NCI-H2196 (cell line): Measurements from ENCODE around the gene ADH7.

ENCODE experiments used
- DNase-seq: peaks from one replicate; lab custom pipeline; 2025; ENCODE audit not compliant: unreplicated experiment; lab: John Stamatoyannopoulos, UW

ADH7 gene

GRCh38 chr4:99435154-99435553 is at the start of gene ADH7:
Gene ADH7, minus strand, starts transcription at chr4:99435342. Its CDS starts 109 bp downstream, at chr4:99435233.
- no peak for DNase-seq

GRCh38 chr4:99483636-99484035 is 48.5 kb upstream of the ADH7 start:
- no peak for DNase-seq

GRCh38 chr4:99473131-99473530 is 38.0 kb upstream of the ADH7 start:
- DNase-seq: no peak

GRCh38 chr4:99471896-99472295 is 36.8 kb upstream of the ADH7 start:
- DNase-seq: no peak

GRCh38 chr4:99471349-99471748 is 36.2 kb upstream of the ADH7 start:
- DNase-seq: no peak

- no peak for DNase-seq
Observed at GRCh38 chr4:99468889-99469288, 33.7 kb upstream of the ADH7 start.

- no peak for DNase-seq
Observed at GRCh38 chr4:99467887-99468286, 32.7 kb upstream of the ADH7 start.

- no peak for DNase-seq
Observed at GRCh38 chr4:99463566-99463965, 28.4 kb upstream of the ADH7 start.

GRCh38 chr4:99462875-99463464 is 27.8 kb upstream of the ADH7 start:
- peak; percentile 1 for DNase-seq

- no peak for DNase-seq
Observed at GRCh38 chr4:99461623-99462401, 26.7 kb upstream of the ADH7 start.

GRCh38 chr4:99459546-99460042 is 24.5 kb upstream of the ADH7 start:
- no peak for DNase-seq

- DNase-seq: no peak
Observed at GRCh38 chr4:99458911-99459447, 23.8 kb upstream of the ADH7 start.

GRCh38 chr4:99457676-99458075 is 22.5 kb upstream of the ADH7 start:
- DNase-seq: no peak

GRCh38 chr4:99457270-99457669 is 22.1 kb upstream of the ADH7 start:
- DNase-seq: no peak

- no peak for DNase-seq
Observed at GRCh38 chr4:99447513-99447912, 12.4 kb upstream of the ADH7 start.

- no peak for DNase-seq
Observed at GRCh38 chr4:99447079-99447478, 11.9 kb upstream of the ADH7 start.

- DNase-seq: no peak
Observed at GRCh38 chr4:99438405-99438780, 3.3 kb upstream of the ADH7 start.

- DNase-seq: no peak
Observed at GRCh38 chr4:99437723-99438404, 2.7 kb upstream of the ADH7 start.

- DNase-seq: no peak
Observed at GRCh38 chr4:99436976-99437722, 2.0 kb upstream of the ADH7 start.

- DNase-seq: no peak
Observed at GRCh38 chr4:99436462-99436861, 1.3 kb upstream of the ADH7 start.

- DNase-seq: no peak
Observed at GRCh38 chr4:99430106-99430505, 5.0 kb downstream of the ADH7 start.
